K562 (cell line): ENCODE measurements around the gene RPAP2. TPM values are rescaled to one million over a fixed set of nuclear protein-coding genes. Genes with fewer than 3 reads are reported as not detected.
A peak's percentile ranks its signal among the peaks of the same experiment; 100 is the strongest.

Experiments
- DMBX1 ChIP-seq: fragments of 250-450 bp; sonication (Bioruptor Pico); IDR thresholded peaks from 2 replicates; pipeline ENCODE4 v1.8.0; 2022; ENCODE audit warnings: inconsistent platforms, mild to moderate bottlenecking, moderate library complexity, borderline replicate concordance
- GTF2A2 ChIP-seq: IDR thresholded peaks from 2 replicates; pipeline ENCODE4 v1.6.1; 2016; ENCODE audit warnings: mild to moderate bottlenecking, missing genetic modification characterization, missing compliant biosample characterization
- HDAC2 ChIP-seq: fragments of 450-650 bp; IDR thresholded peaks from 2 replicates; pipeline ENCODE4 v1.6.1; 2016; ENCODE audit warnings: mild to moderate bottlenecking
- KLF1 ChIP-seq: fragments of 450-650 bp; IDR thresholded peaks from 2 replicates; pipeline ENCODE4 v1.6.1; 2016; ENCODE audit warnings: missing genetic modification characterization, missing compliant biosample characterization
- MAFG ChIP-seq: fragments of 450-650 bp; conservative IDR thresholded peaks from 2 replicates; pipeline ENCODE4 v1.6.1; 2016; ENCODE audit warnings: missing genetic modification characterization, missing compliant biosample characterization
- NEUROD1 ChIP-seq: fragments of 150-350 bp; IDR thresholded peaks from 2 replicates; pipeline ENCODE4 v1.6.1; 2014; ENCODE audit warnings: borderline replicate concordance, low read length, low read depth; ENCODE audit not compliant: partially characterized antibody
- RBM39 ChIP-seq: fragments of 200-400 bp; formaldehyde crosslinking; optimal IDR thresholded peaks from 2 replicates; pipeline ENCODE3; 2018; ENCODE audit warnings: low read depth, low read length
- XRCC5 ChIP-seq: fragments of 200-400 bp; formaldehyde crosslinking; IDR thresholded peaks from 2 replicates; pipeline ENCODE4 v1.6.1; 2017; ENCODE audit warnings: low read depth, mild to moderate bottlenecking, low read length
- ZC3H4 ChIP-seq: sonication (generic); formaldehyde crosslinking; IDR thresholded peaks from 2 replicates; pipeline ENCODE4 v1.9.0; 2021; ENCODE audit warnings: missing genetic modification reagents, borderline replicate concordance
- ZKSCAN3 ChIP-seq: fragments of 250-450 bp; sonication (Bioruptor Pico); IDR thresholded peaks from 2 replicates; pipeline ENCODE4 v1.4.0; 2020
- ZNF124 ChIP-seq: sonication (generic); formaldehyde crosslinking; IDR thresholded peaks from 2 replicates; pipeline ENCODE4 v1.8.1; 2022; ENCODE audit warnings: missing genetic modification reagents
- polyA plus RNA-seq, 8 experiments: library from polyadenylated mRNA; depleted of rRNA in 4 of 8; stranded (reverse) in 5 of 8; unstranded in 3 of 8; fragments of >200 nt; fragmentation: Nextera tagmentation in 2 of 8; fragmentation: Illumina TruSeq in 1 of 8; extraction: Ambion mirVana in 2 of 8; extraction: Trizol in 1 of 8; gene quantifications; 2 replicates each; pipeline versions ENCODE4 v1.2.1 to v1.2.3, GENCODE V29; 2011 to 2014; ENCODE audit warnings: inconsistent platforms in 1 of 8, missing spikeins in 1 of 8
- total RNA-seq, 7 experiments: library from RNA; depleted of rRNA in 6 of 7; stranded (reverse); fragments of >200 nt in 6 of 7; fragmentation: Illumina TruSeq in 2 of 7; extraction: Trizol in 2 of 7; gene quantifications; 2 replicates each; pipeline versions ENCODE4 v1.2.1 to v1.2.3, GENCODE V29; 2011 to 2021; ENCODE audit warnings: low replicate concordance in 1 of 7
- TF ChIP-seq, protein P1 (sequence below), 2 experiments: fragments of 450-650 bp in 1 of 2; sonication (generic) in 1 of 2; formaldehyde crosslinking in 1 of 2; IDR thresholded peaks; 2 replicates each; pipeline versions ENCODE4 v1.7.1 to v1.9.0; 2016 to 2022; ENCODE audit warnings: inconsistent platforms in 1 of 2, mild to moderate bottlenecking in 1 of 2, missing genetic modification reagents in 1 of 2
- TF ChIP-seq, protein P2 (sequence below): fragments of 200-400 bp; formaldehyde crosslinking; IDR thresholded peaks from 2 replicates; pipeline ENCODE4 v1.6.1; 2017; ENCODE audit warnings: mild to moderate bottlenecking, low read depth, low read length, moderate library complexity
- TF ChIP-seq, protein P3 (sequence below), 2 experiments: fragments of 450-650 bp in 1 of 2; sonication (generic) in 1 of 2; formaldehyde crosslinking; conservative IDR thresholded peaks; 2 replicates each; pipeline versions ENCODE4 v1.4.0 to v1.8.1; 2020 to 2022; ENCODE audit warnings: mild to moderate bottlenecking in 1 of 2, missing genetic modification reagents in 1 of 2

Gene RPAP2
- total and polyA plus RNA-seq, 9 of the 15 experiments (the other 6 are each of a cell fraction or from before 2014, with no cell fraction given), result 6.2 to 41.7 (median 28.7) TPM

DNA sequence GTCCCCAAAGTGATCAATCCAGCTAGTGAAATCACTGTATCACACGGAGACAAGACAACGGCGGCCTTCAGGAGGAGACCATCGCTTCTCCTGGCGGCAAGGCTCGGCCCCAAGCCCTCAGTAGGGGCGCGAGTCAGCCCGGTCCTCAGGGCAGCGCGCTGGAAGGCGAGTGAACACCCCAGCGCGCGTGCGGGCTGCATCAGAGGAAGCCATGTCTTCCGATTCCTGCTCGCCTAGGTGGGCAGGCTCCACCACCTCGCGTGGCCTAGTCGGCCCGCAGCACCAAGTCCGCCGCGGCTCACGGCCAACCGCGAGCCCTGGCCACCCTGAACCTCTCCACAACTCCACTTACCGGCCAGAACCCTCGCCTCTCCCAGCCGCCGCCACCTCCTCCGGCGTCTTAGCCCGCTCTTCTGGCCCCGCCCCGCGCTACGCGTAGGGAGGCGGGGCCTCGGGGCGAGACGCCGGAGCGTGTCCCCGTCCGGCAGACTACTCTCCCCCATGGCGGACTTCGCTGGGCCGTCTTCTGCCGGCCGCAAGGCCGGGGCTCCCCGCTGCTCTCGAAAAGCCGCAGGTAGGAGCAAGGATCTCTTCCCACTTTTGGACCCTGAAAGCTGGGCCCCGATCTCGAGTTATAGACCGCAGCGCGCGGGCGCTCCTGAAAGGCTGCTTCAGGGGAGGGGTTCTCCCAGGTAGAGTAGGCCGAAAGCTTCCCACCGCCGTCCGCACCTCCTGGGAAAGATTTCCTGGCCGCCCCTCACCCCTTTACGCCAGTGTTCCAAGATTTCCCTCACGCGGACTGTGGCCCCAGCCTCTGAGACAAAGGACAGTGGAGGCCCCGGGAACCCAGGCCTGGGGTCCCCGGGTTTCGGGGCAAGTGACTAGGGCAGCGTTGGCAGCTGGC, at the start of gene RPAP2, which contains the start of gene GLMN (continued):
- TF ChIP-seq, protein P1, sequence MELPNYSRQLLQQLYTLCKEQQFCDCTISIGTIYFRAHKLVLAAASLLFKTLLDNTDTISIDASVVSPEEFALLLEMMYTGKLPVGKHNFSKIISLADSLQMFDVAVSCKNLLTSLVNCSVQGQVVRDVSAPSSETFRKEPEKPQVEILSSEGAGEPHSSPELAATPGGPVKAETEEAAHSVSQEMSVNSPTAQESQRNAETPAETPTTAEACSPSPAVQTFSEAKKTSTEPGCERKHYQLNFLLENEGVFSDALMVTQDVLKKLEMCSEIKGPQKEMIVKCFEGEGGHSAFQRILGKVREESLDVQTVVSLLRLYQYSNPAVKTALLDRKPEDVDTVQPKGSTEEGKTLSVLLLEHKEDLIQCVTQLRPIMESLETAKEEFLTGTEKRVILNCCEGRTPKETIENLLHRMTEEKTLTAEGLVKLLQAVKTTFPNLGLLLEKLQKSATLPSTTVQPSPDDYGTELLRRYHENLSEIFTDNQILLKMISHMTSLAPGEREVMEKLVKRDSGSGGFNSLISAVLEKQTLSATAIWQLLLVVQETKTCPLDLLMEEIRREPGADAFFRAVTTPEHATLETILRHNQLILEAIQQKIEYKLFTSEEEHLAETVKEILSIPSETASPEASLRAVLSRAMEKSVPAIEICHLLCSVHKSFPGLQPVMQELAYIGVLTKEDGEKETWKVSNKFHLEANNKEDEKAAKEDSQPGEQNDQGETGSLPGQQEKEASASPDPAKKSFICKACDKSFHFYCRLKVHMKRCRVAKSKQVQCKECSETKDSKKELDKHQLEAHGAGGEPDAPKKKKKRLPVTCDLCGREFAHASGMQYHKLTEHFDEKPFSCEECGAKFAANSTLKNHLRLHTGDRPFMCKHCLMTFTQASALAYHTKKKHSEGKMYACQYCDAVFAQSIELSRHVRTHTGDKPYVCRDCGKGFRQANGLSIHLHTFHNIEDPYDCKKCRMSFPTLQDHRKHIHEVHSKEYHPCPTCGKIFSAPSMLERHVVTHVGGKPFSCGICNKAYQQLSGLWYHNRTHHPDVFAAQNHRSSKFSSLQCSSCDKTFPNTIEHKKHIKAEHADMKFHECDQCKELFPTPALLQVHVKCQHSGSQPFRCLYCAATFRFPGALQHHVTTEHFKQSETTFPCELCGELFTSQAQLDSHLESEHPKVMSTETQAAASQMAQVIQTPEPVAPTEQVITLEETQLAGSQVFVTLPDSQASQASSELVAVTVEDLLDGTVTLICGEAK (IDR thresholded peaks at IDR 0.05), result no peak
- TF ChIP-seq, protein P1 (CRISPR knock-in tag; IDR thresholded peaks at IDR 0.05), result no peak
- TF ChIP-seq HDAC2 (no peak; the same call in 1 of the 2 replicates), NEUROD1 (peak; percentile 21), MAFG (no peak), KLF1 (tag) (no peak), GTF2A2 (tag) (no peak), DMBX1 (CRISPR knock-in tag) (no peak), RBM39 (no peak), ZNF124 (CRISPR knock-in tag) (no peak), ZC3H4 (CRISPR knock-in tag) (no peak), ZKSCAN3 (CRISPR knock-in tag) (no peak), XRCC5 (no peak)
- TF ChIP-seq, protein P2, sequence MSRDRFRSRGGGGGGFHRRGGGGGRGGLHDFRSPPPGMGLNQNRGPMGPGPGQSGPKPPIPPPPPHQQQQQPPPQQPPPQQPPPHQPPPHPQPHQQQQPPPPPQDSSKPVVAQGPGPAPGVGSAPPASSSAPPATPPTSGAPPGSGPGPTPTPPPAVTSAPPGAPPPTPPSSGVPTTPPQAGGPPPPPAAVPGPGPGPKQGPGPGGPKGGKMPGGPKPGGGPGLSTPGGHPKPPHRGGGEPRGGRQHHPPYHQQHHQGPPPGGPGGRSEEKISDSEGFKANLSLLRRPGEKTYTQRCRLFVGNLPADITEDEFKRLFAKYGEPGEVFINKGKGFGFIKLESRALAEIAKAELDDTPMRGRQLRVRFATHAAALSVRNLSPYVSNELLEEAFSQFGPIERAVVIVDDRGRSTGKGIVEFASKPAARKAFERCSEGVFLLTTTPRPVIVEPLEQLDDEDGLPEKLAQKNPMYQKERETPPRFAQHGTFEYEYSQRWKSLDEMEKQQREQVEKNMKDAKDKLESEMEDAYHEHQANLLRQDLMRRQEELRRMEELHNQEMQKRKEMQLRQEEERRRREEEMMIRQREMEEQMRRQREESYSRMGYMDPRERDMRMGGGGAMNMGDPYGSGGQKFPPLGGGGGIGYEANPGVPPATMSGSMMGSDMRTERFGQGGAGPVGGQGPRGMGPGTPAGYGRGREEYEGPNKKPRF, result no peak
- TF ChIP-seq, protein P3, sequence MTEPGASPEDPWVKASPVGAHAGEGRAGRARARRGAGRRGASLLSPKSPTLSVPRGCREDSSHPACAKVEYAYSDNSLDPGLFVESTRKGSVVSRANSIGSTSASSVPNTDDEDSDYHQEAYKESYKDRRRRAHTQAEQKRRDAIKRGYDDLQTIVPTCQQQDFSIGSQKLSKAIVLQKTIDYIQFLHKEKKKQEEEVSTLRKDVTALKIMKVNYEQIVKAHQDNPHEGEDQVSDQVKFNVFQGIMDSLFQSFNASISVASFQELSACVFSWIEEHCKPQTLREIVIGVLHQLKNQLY (CRISPR knock-in tag; conservative IDR thresholded peaks at IDR 0.05), result no peak
